ENCODE results near the gene AGER. TPM values are rescaled to one million over a fixed set of nuclear protein-coding genes. Genes with fewer than 3 reads are reported as not detected.

The AGER gene
- total RNA-seq, 1 experiment from 2014 or later: 1.3 TPM

DNA sequence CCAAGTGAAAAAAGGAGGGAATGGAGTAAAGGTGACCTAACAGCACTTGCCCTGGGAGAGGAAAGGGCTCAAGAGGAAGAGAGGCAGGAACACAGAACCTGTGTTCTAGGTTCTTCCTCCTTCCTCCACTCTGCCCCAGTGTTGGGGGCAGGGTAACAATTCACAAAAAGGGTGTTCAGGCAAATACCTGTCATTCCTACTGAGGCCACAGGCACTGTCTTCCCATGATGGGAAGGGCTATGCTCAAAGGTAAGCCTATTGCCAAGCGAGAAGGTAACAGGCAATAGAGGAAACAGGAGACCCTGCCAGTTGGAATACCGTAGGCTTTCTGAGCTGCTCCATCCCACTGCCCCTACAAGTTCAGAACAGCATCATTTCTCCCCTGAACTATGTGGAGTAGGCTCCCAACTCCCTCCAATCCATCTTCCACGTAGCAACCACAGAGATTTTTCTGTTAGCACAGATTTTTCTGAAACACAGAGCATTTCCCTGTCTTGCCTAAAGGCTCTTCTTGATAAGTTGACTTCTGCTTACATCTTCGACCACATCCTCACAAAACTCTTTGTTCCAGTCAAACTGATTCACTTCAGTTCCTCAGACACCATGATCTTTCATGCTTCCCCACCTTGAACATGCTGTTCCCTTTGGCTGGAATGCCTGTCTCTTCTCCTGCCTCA, 10.9 kb downstream of the AGER start:
- no peak for DNase-seq (ENCODE audit: low read depth)

DNA sequence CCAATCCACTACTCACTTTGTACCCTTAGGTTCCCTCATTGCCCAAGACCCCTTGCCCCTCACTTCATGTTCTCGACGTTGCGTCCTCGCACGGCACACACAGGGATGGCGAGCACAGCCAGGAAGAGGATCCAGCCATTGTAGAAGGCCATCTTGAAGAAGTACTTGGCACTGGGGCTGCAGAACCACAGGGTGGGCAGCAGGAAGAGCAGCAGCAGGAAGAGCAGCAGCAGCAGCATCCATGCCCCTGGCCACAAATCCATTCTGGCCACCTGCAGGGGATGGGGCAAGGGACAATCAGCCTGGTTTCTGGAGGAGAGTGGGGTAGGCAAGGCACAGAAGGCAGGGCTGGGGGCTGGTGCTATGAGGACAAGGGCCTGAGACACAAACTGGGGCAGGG, 12.8 kb downstream of the AGER start:
- no peak for DNase-seq (ENCODE audit: low read depth)

DNA sequence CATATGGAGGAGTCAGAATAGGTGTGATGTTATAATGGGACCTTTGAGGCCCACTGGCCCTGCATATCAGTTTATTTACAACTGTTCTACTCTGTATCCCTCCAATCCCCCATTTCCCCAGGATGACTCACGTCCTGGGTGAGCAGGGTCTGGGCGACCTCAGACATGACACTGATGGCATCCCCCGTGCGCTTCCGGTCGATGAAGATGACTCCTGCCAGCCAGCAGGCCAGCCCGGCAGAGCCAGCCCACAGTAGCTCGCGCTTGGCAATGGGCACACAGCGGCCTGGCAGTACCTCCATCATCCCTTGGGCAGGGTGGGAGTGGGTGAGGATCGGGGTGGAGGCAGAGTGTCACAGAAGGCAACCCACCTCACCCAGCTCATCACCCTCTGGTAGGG, 13.8 kb downstream of the AGER start:
- no peak for DNase-seq (ENCODE audit: low read depth)

DNA sequence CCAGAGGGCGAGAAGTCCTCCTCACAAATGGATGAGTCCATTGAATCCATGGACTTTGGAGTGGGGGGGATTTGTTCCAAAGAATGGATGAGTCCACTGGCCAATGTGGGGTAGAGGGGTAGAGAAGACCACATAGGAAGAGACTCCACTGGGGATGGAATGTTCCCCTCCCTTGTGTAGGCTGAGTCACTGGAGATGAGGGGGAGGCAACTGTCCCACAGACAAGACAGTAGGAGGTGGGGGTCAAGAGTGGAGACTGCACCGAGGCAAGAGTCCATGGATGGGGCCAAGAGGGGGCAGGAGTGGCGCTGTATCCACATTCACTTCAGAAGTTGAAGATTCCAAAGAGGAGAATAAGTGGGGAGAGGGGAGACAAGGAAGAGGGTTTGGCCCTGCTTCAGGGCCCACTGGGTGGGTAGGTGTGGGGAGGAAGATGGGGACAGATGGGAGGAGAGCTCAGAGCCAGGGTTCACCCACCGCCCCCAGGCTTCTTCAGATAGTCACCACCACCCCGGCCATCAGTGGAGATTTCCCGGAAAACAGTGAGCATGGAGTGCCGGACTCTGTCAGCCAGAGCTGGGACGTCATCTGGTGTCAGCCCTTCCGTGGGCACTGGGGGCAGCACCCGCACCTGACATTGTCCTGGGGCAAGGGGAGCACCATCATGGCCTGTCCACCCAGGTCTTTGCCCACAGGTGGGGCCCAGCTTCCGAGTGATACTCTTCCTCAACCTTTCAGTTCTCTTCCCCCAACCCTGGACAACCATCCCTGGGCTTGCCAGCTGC, 15.1 kb downstream of the AGER start:
- DNase-seq (ENCODE audit: low read depth): no peak

DNA sequence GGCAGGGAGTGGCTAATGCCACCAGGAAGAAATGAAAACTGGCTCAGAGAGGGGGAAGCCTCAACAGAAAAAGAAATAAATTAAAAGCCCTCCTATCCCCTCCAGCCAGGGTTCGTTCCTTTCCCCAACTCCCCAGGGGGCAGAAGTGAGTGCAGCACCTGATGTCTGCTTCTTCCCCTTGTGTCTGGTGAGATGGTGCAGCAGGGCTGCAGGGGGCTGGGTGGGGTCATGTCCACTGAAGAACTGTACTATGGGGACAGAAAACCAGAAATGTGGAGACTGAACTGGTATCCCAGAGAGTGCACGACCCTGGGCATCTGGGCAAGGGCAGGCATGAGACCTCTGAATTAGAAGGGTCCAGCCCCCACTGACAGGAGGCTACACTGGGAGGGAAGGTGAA, 15.7 kb downstream of the AGER start:
- DNase-seq (ENCODE audit: low read depth): no peak

DNA sequence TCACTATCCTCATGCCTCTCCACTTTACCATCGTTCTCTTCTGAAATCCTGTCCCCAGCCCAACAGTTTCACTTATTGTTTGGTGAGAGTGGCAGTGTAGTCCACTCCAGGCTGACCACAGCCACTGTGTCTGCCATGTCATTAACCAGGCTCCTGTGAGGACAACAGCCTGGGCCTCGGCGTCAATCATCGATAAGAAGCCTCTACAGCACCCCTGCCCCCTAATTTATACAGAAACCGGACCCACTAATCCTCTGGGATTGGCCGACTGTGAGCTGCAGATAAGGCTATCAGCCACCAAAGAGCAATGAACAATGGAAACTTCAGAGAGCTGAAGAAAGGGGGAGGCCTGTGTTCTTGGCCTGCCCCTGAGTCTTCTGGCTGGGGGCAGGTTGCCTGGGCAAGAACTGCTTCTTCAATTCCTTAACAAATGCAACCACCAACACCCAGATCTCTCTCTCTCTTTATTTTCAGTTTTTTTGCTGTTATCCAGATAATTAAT, 16.2 kb downstream of the AGER start:
- no peak for DNase-seq (ENCODE audit: low read depth)

DNA sequence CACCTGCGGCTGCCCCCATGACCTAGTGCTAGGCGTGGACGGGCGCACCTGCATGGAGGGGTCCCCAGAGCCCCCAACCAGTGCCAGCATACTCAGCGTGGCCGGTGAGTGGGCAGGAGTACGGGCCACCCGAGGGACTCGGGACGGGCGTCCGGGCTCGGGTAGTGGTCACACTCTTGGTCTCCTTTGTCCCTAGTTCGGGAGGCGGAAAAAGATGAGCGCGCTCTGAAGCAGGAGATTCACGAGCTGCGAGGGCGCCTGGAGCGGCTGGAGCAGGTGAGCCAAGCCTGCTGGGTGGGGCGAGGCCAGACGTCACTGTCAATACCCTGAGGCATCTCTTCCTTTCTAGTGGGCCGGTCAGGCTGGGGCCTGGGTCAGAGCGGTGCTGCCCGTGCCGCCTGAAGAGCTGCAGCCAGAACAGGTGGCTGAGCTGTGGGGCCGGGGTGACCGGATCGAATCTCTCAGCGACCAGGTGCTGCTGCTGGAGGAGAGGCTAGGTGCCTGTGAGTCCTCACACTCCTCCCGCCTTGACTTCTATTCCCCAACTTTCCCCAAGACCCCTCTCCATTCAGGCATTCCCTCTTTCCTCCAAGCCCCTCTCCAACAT, 16.8 kb downstream of the AGER start:
- no peak for DNase-seq (ENCODE audit: low read depth)

DNA sequence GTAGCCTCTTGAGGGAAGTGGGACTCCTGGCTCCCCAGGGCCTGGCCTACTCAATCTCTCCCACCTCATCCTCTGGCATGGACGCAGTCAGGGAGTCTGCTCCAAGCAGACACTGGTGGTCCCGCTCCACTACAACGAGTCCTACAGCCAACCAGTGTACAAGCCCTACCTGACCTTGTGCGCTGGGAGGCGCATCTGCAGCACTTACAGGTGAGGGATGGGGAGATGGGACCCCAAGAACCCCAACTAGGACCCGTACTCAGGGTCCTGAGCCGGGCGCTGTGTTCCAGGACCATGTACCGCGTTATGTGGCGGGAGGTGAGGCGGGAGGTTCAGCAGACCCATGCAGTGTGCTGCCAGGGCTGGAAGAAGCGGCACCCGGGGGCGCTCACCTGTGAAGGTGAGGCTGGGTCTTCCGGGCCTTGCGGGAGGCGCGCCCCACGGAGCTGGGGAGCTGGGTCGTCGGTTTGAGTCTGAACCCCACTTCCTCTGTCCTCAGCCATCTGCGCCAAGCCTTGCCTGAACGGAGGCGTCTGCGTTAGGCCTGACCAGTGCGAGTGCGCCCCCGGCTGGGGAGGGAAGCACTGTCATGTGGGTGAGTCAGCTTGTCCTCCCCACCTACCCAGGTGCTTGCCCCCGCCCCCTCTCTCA, 17.5 kb downstream of the AGER start:
- DNase-seq (ENCODE audit: low read depth): no peak

DNA sequence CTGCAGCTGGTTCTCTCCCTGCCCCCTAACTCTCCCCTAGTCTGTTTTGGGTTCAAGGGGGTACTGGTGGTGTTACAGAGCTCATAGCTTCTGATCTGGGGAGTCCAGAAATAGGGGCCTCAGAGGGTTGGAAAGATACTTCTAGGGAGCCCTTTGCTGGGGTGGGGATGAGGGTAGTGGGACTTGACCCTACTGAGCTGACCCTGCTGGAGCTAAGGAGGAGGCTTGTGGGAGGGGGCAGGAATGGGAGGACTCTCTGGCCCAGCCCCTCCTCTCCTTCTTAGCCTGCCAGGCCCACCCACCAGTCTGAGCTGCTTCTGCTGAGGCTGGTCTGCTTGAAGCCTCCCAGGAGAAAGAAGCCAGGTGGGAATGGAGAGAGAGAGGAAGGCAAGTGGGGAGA, 19.8 kb downstream of the AGER start, which contains the start of gene EGFL8:
TSS of gene EGFL8 (plus strand) at position 301 of the 400 bp plus-strand sequence. CDS start 1,571 bp downstream, outside the sequence.
- no peak for DNase-seq (ENCODE audit: low read depth)

DNA sequence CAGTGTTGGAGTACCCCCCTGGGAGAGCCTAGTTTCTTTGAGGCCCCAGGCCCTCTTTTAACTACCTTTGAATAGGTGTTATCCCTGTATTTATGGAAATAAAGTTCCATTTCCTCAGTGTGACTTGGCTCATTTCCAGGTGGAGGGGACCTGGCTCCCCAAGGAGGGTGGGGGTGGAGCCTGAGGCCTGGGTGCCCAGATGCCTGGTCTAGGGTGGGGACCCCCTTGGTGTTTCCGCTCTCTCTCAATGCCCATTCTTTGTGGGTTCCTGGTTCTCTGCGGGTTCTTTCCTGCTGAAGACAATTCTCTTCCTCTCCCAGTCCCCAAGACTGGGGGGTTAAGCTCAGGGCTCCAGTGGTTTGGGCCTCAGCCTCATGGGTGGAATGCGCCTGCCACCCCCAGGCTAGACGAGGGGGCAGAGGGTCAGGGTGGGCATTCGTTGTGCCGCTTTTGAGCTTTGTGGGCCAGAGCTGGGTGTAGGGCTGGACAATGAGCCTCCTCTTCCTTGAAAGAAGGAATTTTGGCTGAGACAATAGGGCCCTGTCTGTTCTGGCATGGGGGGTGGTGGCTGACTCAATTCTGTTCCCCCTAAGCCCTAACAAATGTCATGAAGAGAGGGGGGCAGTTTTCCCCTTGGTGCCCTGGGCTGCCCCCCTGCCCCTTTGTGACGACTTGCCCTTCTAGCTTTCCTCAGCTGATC, 20.3 kb downstream of the AGER start:
- DNase-seq (ENCODE audit: low read depth): no peak

DNA sequence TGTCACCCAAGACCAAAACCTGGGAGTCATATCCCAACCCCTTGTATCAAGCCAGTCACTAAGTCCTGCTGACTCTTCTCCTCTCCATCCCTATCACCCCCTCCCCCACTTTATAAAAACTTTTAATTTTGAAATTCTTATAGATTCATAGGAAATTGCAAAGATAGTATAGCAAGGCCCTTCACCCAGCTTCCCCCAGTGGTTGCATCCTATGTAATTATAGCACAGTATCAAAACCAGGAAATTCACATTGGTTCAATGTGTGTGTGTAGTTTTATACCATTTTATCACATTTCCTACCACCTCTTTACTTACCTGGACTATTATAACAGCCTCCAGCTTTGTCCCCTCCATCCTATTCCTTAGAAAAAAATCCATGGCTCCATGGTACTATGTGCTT, 26.0 kb downstream of the AGER start:
- DNase-seq (ENCODE audit: low read depth): no peak

DNA sequence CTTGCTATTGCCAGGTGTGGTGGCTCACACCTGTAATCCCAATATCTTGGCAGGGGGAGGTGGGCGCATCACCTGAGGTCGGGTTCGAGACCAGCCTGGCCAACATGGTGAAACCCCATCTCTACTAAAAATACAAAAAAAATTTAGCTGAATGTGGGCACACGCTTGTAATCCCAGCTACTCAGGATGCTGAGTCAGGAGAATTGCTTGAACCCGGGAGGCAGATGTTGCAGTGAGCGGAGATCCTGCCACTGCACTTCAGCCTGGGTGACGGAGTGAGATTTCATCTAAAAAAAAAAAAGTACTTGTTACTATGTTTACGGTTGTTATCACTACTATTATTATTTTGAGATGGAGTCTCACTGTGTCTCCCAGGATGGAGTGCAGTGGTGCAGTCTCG, 27.2 kb downstream of the AGER start:
- no peak for DNase-seq (ENCODE audit: low read depth)

DNA sequence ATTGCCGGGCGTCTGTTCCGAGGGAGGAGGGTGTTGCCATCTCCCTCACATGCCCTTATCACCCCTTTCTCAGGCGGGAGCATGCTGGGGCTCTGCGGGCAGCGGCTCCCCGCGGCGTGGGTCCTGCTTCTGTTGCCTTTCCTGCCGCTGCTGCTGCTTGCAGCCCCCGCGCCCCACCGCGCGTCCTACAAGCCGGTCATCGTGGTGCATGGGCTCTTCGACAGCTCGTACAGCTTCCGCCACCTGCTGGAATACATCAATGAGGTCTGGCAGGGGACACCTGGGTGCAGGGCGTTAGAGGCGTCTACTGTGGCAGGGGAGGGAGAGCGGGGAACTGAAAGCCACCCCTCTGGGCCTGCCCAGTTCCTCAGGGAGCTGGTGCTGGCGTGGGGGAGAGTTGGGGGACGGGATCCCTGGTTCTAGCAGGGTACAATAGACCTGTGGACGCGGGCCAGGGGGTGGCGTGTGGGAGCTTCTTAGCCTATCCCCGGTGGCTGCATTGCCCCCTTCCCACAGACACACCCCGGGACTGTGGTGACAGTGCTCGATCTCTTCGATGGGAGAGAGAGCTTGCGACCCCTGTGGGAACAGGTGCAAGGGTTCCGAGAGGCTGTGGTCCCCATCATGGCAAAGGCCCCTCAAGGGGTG, 29.4 kb downstream of the AGER start:
- peak; percentile 50 for DNase-seq (ENCODE audit: low read depth)

DNA sequence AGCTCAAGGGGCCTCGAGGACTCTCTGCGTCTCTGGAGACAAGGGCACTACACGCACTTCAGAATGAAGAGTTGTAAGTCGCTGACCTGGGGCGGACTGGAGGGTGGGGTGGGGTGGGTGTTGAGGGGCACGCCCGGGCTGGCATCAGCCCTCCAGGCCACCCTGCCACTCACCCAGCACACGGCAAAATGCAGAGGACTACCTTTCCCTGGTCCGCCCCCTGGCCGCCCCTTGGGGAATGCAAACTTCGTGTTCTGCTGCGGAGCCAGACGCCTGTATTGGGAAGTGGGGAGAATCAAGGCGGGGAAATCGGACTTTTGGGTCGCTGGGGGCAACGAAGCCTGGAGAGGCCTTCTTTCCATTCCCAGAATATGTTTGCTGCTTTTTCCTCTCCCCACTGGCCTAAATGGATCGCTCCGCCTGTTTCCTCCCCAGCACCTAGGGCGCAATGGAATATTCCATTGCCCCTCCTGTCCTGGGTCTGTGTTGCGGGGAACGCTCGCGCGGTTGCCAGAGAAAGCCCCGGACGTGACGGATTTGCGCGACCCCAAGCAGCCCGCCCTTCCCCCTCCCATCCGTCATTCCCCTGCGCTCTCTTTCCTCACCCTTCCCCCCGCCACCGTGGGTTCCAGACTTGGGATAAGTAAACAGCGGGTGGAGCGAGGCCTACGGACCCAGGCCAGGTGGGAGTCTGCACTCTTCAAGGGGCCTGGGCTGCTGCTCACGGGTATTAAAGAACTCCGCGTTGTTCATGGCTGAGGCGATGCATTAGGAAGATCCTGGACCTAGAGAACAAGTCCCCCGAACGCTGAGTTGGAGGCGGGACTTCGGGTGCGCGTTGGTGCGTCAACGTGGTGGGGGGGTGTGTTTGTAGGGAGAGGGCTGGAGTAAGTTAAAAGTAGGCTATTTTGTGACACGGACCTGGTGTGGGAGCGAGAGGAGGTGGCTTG, 30.2 kb downstream of the AGER start, which contains the start of gene PPT2:
TSS of gene PPT2 (plus strand) at position 578 of the 950 bp plus-strand sequence. CDS start 454 bp downstream, outside the sequence.
- DNase-seq (ENCODE audit: low read depth): peak; percentile 85

DNA sequence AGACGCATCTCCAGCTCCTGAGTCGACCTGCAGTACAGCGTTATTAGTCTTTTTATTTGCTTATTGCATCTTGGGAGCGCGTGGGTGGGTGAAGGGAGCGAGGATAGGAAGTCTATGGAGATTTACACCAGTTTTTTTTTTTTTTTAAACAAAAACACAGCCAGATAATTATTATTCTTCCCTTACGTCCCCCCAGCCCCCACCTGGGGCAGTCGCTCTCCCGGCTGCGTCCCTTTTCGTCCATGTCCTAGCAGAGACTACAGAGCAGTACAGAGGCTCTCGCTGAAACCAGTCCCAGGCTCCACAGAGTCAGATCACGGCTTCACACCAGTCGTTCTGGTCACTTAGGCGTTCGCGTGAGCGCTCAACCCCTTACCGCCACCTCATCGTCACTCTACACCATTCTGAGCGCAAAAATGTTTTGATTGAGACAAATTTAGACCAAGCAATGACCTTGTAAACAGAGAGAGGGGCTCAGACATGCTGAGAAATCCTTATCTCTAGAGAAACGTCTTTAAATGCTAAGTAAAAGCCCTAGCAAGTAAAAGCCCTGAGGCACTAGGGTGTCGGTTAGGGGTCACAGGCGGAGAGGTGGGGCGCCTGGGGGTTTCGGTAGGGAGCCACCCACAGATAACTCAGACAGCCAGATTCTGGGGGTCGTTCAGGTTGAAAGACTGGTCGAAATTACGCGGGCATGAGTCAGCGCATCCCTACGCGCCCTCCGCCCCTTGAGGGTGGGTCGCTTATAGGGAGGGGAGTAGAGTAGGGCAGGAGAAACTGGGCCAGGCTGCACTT, 31.1 kb downstream of the AGER start:
- no peak for DNase-seq (ENCODE audit: low read depth)

DNA sequence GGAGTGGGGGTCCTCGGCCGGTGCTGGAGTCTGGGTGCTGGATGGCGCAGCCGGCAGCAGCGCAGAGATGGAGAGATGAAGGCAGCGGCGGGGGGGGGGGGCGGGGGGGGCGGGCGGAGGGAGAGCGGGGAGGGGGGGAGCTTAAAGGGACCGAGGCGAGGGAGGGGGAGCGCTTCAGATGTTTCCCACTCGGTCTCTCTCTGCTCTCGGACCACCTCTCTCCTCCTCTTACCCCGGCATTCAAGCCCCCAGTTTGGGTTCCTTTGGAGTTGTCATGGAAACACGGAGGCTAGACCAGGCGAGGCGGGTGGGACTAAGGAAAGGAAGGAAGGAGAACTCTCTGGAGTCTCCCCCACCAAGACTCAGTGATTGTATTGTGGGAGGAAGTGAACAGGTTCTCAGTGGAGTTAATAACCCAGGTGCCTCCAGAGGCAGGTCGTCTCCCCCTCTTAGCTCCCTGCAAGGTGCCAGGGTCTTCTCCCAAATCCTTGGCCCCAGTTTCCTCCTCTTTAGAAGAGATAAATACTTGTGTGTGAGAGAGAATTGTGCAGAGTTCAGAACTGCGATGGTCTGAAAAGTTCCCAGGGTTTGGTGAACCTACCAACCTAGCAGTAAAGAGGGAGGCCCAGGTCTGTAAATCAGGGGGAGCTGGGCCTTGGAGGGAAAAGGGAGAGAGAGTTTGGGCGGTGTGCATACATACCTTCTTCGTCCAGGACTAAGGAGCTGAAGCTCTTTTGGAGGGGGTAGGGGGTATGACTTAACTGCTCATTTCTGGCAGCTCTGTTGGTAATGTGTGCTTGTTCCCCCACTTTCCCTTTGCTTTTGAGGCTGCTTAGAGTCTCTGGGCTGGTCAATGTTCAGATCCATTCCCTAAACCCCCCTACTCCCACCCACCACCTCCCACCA, 31.9 kb downstream of the AGER start, which contains the start of gene PRRT1:
TSS of gene PRRT1 (minus strand) at position 77 of the 906 bp plus-strand sequence. CDS start 112 bp downstream, outside the sequence.
- no peak for DNase-seq (ENCODE audit: low read depth)

DNA sequence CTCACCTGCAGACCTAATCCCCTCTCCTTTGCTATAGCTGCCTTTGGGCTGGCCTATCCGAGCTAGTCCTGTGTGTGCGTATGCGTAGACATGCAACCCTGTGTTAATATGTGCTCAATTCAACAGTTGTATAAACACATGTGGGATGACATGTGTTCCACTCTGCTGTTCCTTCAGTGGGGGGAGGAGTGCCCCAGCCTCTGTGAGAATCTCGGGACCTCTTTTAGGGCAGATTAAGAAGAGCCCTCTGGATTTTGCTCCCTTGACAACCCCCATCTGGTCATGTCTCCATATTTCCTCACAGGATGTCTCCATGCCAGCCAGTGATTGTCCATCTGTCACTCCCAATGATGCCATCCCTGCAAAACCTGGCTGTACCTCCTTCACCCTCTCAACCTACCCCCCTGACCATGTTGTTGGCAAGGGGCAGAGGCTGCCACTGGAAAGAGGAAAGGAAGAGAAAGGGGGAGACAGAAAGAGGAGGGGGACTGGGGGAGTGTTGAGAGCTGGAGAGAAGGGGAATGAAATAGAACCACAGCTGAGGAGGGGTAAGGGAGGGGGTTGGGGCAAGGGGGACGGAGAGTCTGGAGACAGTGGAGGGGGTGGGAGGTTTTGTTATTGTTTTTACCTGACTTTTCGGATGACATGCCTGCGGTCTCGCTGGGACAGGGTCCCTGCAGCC, 32.7 kb downstream of the AGER start:
- no peak for DNase-seq (ENCODE audit: low read depth)

All from HT1080 (cell line).